Fibroblast of skin of back (primary cell): ENCODE results near the gene MSI2.
A peak's percentile ranks its signal among the peaks of the same experiment; 100 is the strongest.

Source experiments
- DNase-seq: peaks from one replicate; pipeline ENCODE4 v3.0.0-alpha.2; 2013

MSI2 gene

GRCh38 chr17:57444682-57445450 lies 188.5 kb downstream of the MSI2 start:
- peak; percentile 49 for DNase-seq

- DNase-seq, result no peak
Observed at GRCh38 chr17:57445772-57446472, 189.6 kb downstream of the MSI2 start.

DNA sequence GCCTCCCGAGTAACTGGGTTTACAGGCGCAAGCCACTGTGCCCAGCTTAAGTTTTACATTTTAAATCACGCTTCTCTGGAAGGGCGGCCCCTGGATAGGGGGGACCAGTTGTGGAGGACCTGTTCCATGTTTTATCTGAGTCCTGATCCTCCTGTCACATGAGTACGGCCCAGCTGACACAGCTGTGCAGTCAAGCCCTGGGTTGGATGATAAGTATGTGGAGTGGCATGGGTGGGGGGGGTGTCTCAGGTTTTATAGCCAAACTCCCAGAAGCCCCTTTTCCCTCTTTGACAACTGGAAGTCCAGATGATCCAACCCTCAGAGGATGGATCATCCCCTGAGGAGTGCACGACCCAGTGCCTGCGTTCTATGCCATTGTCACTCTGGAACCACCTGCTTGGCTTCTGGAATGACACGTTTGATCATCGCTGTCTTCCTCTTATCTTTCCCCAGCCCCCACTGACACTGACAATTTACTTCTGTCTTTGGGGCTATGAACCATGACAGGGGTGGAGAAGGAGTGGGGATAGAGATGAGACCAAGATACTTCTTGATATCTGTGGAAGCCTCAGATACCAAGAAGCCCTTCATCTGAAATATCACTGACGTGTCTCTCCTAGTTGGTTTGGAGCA lies 191.2 kb downstream of the MSI2 start:
- no peak for DNase-seq

- no peak for DNase-seq
Observed at GRCh38 chr17:57447990-57448758, 191.9 kb downstream of the MSI2 start.

DNA sequence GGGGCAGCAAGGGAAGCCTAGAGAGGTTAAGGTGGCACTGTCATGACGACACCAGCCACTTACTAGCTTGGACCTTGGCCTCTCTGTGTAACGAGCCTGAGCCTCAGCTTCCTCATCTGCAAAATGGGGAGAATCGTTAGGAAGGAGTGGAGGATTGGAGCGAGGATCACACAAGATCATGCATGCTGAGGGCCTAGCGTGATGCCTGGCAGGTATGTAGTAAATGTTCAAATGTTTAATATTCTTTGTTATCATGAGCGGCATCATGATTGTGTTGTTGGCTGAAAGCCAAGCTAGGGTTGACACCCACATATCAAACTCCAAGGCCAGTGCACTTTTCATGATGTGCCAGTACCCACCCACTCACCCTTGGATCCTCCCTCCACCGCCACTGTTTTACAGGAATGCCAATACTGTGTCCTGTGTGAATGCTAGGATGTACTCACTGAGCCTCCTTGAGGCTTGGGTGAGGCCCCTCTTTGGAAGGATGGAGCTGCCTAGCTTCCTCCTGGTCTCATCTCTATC lies 192.5 kb downstream of the MSI2 start:
- DNase-seq, result no peak

DNA sequence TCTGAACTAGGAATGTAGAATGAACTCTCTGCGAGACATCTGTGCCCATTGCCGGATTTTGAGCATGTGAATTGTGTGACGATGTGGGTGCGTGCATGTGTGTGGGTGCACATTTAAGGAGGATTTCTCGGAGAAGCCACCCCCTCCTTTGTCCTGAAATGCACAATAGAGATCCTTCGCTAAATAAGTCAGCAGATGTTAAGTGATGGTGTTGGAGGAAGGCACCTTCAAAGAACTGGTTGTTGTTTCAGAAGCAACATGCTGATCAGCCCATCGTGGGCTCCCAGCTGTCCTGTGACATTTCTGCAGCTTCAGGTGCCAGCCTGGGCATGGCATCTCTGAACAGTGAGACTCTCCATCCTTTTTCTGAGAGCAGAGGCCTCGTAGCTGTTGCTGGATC lies 194.9 kb downstream of the MSI2 start:
- DNase-seq, result no peak

GRCh38 chr17:57451643-57452042 lies 195.3 kb downstream of the MSI2 start:
- DNase-seq, result no peak

- DNase-seq, result no peak
Observed at GRCh38 chr17:57453841-57454425, 197.6 kb downstream of the MSI2 start.

DNA sequence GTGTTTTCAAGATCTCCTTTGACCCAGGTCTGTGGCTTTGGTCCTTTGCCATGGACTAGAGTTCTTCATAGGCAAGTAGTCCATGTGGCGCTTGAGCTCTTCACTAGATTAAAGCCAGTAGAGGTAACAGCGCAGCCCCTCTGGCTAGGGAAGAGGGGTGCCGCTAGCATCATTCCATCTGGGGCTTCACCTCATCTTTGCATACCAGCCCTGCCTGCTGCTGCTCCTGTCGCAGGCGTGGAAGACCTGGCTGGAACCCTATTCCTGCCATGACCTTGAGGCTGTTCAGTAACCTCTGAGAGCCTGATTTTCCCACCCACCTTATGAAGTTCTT lies 198.4 kb downstream of the MSI2 start:
- no peak for DNase-seq

DNA sequence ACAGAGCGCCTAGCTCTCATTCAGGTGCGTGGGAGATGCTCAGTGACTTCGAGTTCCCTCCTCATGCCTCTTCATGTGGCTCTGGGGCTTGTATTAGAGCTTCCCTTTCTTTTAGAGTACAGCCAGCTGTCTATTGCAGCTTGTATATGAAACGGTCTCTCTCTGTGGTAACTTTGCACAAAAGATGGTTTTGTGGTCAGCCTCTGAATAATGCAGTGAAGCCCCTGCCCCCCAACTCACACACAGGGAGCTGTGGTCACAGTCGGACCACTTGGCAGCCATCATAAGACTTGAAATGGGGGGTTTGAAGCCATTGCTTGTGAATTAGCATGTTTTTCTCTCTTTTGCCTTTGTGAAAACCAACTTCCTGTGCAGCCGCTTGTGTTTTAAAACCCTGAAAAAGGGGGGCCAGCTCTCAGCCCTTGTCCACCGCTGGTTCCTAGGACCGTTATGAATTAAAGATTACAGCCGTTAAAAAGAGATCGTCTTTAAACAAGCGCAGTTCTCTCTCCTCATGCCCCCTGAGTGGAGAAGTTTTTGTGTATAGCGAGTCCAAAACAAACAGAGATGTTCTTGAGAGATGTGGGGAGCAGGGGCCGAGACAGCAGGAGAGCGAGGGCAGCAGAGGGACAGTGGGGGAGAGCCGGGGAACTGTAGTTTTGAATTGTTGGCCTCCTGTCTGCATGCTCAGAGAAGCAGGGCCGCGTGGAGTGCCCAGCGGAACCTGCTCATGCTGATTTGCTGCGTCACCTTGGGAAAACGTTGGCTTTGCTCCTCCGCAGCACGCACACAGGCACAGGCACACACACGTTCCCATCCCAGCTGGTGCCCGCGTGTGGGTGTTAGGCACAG lies 199.0 kb downstream of the MSI2 start:
- DNase-seq, result peak; percentile 33

DNA sequence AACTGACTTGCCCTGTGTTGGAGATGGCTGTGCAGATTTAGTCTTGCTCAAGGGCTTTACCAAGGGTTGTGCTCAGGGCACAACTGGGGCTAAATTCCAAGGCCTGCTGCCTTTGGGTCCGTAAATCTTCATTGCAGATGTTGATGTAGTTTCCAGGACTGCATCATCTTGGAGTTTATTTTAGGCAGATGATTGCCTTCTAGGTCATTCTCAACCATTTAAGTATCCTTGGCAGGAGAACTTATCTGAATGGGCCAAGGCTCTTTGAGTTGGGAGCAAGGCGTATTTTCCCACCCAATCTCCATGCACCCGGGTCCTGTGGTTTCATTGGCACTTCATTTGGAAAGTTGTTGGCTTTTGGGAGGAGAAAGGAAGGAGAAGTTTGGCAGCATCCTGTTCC lies 200.3 kb downstream of the MSI2 start:
- no peak for DNase-seq

DNA sequence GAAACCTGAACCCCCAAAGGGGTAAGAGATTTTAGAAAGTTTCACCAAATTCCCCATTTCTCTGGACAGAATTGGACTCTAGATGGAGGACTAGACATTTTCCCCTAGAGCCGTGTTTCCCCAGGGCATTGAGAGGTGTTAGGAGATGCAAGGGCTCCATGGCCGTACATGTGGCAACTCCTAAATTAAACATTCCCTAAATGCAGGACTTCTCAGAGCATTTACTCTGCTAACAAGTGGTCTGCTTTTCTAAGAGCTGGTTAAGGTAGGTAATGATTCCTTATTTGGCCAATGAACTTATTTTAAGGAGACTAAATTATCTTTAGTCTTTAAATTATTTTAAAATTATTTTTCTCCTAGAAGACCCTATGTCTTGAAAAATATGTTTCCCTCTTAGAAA lies 200.9 kb downstream of the MSI2 start:
- DNase-seq, result no peak

- DNase-seq, result no peak
Observed at GRCh38 chr17:57458718-57459285, 202.5 kb downstream of the MSI2 start.

DNA sequence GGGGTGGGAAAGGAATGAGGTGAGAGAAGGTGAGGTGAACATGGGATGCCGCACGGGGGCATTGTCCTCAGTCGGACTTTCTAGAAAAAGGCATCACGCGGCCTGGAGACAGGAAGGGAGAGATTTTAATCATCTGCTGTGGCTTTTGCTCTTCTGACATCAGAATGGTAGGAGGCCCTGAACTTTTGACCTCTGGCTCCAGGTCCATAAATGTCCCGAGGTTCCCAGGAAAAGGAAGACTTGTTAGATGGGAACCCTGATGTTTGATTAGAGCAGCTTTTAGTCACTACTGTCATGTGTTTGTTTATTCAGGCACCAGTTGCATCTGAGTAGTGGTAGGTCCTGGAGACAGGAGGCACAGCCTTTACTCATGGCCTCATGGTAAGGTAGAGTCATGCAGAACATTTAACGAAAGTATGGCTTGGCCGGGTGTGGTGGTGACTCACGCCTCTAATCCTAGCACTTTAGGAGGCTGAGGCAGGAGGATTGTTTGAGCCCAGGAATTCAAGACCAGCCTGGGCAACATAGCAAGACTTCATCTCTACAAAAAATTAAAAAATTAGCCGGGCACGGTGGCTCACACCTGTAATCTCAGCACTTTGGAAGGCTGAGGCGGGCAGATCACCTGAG lies 203.1 kb downstream of the MSI2 start:
- peak; percentile 30 for DNase-seq

DNA sequence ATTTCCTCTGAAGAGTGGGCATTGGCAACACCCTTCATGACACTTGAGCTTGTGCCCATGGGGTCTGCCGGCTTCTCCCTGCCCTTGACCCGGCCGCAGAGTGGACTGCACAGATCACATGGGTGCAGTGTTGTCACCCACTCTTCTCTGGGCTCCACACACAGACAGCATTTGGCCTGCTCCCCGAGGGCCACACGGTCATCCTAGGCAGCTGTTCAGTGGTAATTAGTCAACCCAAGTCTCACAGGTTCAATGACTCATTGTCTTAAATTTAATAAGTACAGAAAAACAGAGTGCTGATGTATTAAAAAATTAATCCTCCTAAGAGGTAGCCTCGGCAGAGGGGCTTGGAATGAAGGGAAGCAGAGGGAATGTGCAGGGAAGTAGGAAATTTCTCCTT lies 204.8 kb downstream of the MSI2 start:
- peak; percentile 5 for DNase-seq

DNA sequence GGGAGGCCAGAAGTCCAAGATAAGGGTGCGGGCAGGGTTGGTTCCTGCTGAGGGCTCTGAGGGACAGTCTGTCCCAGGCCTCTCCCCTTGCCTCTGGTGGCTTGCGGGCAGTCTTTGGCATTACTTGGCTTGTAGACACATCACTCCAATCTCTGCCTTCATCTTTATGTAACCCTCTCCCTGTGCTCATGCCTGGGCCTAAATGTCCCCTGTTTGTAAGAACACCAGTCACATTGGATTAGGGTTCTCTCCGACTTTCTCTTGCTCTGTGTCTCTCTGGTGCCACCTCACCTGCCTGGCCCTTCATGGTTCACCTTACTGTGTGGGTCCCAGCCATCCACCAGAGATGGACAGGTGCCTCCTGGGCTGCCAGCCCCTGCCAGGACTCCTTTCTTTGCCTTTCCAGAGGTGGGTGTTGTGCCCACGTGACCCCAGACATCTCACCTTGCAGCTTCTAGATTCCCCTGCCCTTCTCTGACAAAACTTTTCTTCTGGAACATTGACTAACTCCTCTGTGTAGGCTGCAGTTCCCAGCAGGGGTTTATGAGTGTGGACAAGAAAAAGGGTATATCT lies 205.8 kb downstream of the MSI2 start:
- no peak for DNase-seq

- DNase-seq, result peak; percentile 86
Observed at GRCh38 chr17:57463103-57463885, 207.0 kb downstream of the MSI2 start.

DNA sequence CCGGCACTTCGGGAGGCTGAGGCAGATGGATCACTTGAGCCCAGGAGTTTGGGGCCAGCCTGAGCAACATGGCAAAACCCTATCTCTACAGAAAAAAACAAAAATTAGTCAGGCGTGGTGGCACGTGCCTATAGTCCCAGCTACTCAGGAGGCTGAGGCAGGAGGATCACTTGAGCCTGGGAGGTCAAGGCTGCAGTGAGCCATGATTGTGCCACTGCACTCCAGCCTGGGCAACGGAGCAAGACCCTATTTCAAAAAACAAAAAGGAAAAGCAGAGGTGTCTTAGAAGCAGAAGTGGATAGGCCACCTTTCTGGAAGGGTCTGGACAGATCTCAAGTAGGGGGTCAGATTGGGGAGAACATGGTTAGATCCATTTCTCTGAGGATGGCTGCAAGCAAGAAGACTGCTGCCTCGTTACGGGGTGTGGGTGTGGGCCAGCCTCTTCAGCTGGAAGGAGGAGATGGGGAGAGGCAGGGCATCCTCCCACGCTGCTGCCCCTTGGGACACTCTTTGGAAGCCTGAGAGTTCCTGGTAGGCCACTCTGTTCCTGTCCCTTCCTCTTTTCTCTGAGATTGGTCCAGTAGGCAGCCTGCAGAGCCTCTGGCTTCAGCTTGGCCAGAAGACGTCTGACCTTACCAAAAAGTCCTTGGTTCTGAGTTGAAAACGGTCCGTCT lies 208.0 kb downstream of the MSI2 start:
- DNase-seq, result no peak

DNA sequence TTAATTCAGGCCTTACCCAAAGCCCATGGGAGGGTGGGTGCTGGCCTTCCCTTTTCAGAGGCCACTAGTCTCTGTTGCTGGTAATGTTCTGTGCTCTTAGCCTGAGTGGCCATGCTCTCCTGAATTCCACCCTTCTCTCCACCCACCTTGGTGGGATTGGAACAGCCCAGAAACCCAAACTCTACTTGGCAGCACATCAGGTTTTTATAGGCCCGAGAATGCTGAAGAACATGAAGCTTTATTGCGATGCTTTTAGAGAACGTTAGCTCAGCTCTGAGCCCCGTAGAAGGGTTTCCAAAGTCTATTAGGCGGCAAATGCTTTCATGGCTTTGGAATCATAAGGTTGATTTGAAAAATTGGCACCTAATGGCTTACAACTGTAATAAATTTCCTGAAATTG lies 209.3 kb downstream of the MSI2 start:
- no peak for DNase-seq
